AML-193 (cell line): ENCODE results near the gene TAB3.
"Not testable (repeated sequence)": the region's sequence is repeated elsewhere in the genome, so short reads cannot be mapped to it uniquely, and the experiment has no call there.

ENCODE experiments used
- DNase-seq, 2 experiments: peaks; one replicate each; lab custom pipeline; 2025; lab: John Stamatoyannopoulos, UW

The TAB3 gene

DNA sequence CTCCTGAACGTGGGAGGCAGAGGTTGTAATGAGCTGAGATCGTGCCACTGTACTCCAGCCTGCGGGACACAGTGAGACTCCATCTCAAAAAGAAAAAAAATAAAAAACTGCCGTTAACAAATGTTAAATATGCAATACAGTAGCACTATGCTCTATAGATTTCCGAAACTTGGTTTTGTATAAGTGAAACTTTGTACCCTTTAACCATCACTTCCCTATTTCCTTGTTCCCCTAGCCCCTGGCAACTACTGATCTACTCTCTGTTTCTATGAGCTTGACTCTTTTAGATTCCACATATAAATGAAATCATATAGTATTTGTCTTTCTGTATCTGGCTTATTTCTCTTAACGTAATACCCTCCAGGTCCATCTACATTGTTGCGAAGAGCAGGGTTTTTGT is 74.1 kb downstream of the TAB3 start:
- DNase-seq = no peak

DNA sequence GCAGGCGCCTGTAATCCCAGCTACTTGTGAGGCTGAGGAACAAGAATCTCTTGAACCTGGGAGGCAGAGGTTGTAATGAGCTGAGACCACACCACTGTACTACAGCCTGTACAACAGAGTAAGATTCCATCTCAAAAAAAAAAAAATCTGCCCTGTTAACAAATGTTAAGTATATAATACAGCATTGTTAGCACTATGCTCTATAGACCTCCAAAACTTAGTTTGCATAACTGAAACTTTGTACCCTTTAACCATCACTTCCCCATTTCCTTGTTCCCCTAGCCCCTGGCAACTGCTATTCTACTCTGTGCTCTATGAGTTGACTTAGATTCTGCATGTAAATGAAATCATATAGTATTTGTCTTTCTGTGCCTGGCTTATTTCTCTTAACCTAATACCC is 76.7 kb downstream of the TAB3 start:
- DNase-seq = no peak

DNA sequence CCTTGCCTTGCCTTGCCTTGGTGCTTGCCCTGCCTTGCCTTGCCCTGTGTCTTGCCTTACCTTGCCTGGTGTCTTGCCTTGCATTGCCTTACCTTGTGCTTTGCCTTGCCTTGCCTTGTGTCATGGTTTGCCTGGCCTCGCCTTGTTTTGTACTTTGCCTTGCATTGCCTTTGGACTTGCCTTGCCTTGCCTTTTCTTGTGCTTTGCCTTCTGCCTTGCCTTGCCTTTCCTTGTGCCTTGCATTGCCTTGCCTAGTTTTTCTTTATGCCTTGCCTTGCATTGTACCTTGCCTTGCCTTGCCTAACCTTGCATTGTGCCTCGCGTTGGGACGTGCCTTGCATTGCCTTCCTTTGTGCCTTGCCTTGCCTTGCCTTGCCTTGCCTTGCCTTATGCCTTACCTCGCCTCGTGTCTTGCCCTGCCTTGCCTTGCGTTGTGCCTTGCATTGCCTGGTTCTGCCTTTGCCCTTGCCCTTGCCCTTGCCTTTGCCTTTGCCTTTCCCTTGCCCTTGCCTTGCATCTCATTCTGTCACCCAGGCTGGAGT is 82.8 kb downstream of the TAB3 start:
- no peak for DNase-seq

DNA sequence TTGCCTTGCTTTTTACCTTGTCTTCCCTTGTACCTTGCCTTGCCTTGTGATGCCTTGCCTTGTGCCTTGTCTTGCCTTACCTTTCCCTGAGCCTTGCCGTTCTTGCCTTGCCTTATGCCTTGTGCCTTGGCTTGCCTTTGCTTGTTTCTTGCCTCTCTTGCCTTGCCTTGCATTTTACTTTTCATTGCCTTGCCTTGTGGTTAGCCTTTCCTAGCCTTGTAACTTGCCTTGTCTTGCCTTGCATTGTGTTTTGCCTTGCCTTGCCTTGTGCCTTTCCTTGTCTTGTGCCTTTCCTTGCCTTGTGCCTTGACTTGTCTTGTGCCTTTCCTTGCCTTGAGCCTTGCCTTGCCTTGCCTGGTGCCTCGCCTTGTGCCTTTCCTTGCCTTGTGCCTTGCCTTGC is 84.6 kb downstream of the TAB3 start:
- no peak for DNase-seq

DNA sequence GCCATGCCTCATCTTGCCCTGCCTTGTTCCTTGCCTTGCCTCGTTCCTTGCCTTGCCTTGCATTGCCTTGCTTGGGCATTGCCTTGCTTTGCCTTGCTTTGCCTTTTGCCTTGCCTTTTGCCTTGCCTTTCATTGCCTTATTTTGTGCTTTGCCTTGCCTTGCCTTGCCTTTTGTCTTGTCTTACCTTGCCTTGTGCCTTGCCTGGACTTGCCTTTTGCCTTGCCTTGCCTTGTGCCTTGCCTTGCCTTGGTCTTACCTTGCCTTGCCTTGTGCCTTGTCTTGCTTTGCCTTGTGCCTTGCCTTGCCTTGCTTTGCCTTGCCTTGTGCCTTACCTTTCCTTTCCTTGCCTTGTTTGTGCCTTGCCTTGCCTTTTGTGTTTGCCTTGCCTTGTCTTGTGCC is 88.2 kb downstream of the TAB3 start:
- no peak for DNase-seq

DNA sequence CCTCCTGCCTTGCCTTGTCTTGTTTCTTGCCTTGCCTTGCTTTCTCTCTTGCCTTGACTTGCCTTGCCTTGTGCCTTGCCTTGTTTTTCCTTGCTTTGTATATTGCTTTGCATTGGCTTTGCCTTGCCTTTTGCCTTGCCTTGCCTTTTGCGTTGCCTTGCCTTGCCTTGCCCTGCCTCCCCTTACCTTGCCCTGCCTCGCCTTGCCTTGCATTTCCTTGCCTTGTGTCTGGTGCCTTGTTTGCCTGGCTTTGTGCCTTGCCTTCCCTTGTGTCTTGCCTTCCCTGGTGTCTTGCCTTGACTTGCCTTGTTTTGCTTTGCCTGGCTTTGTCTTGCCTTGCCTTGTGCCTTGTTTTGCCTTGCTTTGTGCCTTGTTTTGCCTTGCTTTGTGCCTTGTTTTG is 89.7 kb downstream of the TAB3 start:
- no peak for DNase-seq

DNA sequence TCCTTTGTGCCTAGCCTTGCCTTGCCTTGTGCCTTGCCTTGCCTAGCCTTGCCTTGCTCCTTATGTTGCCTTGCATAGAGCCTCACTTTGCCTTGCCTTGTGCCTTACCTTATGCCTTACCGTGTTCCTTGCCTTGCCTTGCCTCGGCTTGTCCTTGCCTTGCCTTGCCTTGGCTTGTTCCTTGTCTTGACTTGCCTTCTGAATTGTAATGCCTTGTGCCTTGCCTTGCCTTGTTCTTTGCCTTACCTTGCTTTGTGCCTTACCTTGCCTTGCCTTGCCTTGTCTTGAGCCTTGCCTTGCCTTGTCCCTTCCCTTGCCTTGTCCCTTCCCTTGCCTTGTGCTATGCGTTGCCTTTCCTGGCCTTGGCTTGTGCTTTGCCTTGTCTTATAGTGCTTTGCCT is 90.2 kb downstream of the TAB3 start:
- no peak for DNase-seq

DNA sequence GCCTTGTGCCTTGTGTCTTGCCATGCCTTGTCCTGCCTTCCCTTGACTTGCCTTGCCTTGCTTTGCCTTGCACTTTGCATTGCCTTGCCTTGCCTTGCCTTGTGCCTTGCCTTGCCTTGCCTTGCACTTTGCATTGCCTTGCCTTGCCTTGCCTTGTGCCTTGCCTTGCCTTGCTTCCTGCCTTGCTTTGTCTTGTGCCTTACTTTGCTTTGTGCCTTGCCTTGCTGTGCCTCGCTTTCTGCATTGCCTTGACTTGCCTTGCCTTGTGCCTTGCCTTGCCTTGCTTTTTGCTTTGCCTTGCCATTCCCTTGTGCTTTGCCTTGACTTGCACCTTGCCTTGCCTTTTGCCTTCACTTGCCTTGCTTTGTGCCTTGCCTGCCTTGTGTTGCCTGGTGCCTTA is 91.8 kb downstream of the TAB3 start:
- not testable (repeated sequence) for DNase-seq

DNA sequence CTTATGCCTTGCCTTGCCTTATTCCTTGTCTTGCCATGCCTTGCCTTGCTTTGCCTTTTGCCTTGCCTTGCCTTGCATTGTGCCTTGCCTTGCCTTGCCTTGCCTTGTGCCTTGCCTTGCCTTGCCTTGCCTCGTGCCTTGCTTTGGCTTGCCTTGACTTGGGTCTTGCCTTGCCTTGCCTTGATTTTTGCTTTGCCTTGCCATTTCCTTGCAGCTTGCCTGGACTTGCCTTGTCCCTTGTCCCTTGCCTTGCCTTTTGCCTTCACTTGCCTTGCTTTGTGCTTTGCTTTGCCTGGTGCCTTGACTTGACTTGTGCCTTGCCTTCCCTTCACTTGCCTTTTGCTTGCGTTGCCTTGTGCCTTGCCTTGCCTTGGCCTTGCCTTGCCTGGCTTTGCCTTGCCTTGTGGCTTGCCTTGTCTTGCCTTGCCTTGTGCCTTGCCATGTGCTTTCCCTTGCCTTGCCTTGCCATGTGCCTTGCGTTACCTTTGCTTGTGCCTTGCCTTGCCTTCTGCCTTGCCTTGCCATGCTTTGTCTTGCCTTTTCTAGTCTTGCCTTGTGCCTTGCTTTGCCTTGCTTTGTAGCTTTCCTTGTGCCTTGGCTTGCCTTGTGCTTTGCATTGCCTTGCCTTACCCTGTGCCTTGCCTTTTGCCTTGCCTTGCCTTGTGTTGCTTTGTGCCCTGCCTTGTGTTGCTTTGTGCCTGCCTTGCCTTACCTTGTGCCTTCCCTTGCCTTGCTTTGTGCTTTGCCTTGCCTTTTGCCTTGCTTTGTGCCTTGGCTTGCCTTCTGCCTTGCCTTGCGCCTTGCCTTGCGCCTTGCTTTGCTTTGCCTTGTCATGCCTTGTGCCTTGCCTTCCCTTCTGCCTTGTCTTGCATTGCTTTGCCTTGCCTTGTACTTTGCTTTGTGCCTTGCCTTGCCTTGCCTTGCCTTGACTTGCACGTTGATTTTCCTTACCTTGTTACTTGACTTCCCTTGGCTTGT is 92.8 kb downstream of the TAB3 start:
- no peak for DNase-seq

DNA sequence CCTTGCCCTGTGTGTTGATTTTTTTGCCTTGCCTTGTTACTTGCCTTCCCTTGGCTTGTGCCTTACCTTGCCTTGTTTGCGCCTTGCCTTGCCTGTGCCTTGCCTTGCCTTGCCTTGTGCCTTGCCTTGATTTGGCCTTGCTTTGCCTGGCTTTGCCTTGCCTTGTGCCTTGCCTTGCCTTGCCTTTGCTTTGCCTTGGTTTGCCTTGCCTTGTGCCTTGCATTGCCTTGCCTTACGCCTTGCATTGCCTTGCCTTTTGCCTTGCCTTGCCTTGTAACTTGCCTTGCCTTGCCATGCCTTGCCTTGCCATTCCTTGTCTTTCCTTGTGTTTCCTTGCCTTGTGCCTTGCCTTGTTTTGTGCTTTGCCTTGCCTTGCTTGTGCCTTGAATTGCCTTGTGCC is 94.6 kb downstream of the TAB3 start:
- DNase-seq = no peak

DNA sequence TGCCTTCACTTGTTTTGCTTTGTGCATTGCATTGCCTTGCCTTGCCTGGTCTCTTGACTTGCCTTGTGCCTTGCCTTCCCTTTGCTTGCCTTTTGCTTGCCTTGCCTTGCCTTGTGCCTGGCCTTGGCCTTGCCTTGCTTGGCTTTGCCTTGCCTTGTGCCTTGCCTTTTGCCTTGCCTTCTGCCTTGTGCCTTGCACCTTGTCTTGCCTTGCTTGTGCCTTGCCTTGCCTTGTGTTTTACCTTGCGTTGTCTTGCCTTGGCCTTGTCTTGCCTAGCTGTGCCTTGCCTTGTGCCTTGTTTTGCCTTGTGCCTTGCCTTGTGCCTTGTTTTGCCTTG is 95.3 kb downstream of the TAB3 start:
- DNase-seq = no peak

DNA sequence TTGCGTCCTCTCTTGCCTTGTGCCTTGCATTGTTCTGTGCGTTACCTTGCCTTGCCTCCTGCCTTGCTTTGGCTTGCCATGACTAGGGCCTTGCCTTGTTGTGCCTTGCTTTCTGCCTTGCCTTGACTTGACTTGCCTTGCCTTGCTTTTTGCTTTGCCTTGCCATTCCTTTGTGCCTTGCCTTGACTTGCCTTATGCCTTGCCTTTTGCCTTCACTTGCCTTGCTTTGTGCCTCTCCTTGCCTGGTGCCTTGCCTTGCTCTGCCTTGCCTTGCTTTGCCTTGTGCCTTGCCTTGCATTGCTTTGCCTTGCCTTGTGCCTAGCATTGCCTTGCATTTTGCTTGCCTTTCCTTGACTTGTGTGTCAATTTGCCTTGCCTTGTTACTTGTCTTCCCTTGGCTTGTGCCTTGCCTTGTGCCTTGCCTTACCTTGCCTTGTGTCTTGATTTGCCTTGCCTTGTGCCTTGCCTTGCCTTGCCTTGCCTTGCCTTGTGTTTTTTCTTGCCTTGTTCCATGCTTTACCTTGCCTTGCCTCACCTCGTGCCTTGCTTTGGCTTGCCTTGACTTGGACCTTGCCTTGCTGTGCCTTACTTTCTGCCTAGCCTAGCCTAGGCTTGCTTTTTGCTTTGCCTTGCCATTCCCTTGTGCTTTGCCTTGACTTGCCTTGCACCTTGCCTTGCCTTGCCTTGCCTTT is 95.8 kb downstream of the TAB3 start:
- no peak for DNase-seq

DNA sequence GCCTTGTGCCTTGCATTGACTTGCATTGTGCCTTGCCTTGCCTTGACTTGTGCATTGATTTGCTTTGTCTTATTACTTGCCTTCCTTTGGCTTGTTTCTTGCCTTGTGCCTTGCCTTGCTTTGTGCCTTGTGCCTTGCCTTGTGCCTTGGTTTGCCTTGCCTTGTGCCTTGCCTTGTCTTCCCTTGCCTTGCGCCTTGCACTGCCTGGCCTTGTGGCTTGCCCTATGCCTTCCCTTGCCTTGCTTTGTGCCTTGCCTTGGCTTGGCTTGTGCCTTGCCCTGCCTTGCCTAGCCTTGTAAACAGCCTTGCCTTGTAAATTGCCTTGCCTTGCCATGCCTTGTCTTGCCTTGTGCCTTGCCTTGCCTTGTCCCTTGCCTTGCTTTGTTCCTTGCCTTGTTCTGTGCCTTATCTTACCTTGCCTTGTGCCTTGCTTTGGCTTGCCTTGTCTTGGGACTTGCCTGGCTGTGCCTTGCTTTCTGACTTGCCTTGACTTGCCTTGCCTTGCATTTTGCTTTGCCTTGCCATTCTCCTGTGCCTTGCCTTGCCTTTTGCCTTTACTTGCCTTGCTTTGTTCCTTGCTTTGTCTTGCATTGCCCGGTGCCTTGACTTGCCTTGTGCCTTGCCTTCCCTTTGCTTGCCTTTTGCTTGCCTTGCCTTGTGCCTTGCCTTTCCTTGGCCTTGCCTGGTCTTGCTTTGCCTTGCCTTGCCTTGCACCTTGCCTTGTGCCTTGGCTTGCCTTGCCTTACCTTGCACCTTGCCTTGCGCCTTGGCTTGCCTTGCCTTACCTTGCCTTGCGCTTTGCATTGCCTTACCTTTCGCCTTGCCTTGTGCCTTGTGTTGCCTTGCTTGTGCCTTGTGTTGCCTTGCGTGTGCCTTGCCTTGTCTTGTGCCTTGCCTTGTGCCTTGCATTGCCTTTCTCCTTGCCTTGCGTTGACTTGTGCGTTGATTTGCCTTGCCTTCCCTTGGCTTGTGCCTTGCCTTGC is 97.5 kb downstream of the TAB3 start:
- DNase-seq = no peak

DNA sequence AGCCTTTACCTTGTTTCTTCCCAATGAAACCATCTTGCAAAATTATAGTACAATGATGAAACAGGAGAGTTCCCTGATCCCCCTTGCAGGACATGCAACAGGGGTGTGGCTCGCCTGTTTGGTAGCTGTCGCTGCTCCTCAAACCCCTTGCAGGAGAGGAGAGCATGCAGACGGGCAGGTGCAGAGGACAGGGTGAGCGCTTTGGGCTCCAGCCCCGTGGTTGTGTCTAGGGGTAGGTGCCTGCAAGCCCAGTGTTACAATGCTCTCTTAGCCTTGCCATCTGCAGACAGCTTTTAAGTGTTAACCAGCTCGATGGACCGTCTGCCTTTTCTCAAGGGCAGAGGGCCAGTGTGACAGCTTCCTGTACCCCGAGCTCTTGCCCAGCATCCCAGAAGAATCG is 102.0 kb downstream of the TAB3 start:
- no peak for DNase-seq

DNA sequence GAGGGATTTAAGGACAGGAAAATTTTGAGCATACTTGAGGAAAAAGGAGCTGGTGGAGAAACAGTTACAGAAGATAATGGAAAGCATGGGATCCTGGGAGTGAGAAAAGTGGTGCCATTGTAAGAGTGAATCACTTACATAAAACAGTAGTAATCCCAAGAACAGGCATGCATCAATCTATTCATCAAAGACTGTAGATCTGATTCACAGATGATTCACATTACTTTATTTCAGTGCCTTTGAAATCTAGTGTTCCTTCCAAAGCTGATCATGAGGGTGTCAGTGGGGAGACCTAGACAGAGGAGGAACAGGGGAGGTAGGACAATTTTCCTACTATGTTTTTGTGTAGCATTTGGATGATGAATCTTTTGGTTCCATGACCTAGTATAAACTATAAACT is 102.7 kb downstream of the TAB3 start:
- DNase-seq = no peak

DNA sequence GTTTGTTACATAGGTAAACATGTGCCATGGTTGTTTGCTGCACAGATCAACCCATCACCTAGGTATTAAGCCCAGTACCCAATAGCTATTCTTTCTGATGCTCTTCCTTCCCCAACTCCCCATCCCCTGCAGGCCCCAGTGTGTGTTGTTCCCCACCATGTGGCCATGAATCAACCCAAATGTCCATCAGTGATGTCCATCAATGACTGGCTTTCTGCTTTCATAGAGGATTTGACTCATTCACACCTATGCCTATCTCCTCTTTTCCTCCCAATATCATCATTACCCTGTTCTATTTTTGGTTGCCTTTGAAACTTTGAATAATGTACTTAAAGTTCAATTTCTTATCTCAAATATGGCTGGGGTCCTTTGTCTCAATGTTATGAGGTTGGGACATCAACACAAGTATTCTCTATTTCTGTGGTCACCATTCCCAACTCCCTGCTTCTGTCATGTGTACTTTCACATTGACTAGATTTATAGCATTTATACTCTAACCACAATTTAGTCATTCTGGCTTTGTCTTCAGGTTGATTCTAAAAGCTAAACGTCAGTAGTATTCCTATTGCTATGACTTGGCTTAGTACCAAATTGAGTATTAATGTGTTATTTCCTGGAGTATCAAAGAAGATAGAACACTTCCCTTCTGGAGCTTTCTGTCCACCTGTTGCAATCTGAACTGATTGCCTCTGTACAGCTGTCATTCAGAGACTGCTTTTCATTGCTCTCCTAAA is 107.2 kb downstream of the TAB3 start:
- no peak for DNase-seq

DNA sequence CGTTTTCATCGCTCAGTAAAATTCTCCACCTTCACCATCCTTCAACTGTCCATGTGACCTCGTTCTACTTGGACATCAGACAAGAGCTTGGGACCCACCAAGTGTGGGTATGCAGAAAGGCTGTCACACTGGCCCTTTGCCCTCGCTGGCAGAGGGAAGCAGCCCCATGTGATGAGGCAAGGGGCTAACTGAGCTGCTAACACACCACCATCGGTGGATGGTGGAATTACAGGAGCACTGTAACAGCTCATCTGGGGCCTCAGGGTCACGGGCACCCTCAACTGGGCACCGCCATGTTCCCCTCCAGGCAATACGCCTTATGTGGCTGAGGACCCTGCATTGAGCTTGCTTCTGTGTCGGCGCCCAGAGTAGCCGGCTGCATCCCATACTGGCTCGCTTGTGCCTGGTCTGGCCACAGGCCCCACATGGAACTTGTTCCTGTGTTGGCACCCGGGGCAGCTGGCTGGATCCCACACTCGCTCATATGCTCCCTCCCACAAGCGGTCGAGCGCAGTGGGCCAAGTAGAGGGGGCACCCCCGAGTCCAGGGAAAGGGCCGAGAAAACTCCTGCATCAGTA is 109.5 kb downstream of the TAB3 start:
- no peak for DNase-seq

DNA sequence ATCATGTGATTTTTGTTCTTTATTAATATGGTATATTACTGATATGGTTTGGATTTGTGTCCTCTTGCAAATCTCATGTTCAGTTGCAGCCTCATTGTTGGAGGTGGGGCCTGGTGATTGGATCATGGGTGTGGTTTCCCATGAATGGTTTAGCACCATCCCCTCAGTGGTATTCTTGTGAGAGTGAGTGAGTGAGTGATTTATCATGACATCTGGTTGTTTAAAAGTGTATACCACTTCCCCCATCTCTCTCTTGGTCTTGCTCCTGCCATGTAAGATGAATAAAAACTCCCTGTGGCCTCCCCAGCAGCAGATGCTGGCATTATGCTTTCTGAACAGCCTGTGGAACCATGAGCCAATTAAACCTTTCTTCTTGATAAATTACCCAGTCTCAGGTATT is 111.5 kb downstream of the TAB3 start:
- DNase-seq = no peak
